Measurements from ENCODE around the gene NPR2. TPM values are rescaled to one million over a fixed set of nuclear protein-coding genes. Genes with fewer than 3 reads are reported as not detected.

The NPR2 gene
- total and polyA plus RNA-seq, 2 of the 13 experiments (the other 11 are each of a cell fraction or from before 2014, with no cell fraction given): 7.4 to 9.4 TPM

GRCh38 chr9:35743452-35743851 is 47.9 kb upstream of the NPR2 start (continued):
- TF ChIP-seq POGK (CRISPR knock-in tag; conservative IDR thresholded peaks at IDR 0.05) (no peak), KLF9 (CRISPR knock-in tag; IDR thresholded peaks at IDR 0.05; ENCODE audit: low read depth) (no peak), MATR3 (CRISPR knock-in tag; IDR thresholded peaks at IDR 0.05) (no peak), ZMYM3 (CRISPR knock-in tag; IDR thresholded peaks at IDR 0.05) (no peak), PITX1 (CRISPR knock-in tag; IDR thresholded peaks at IDR 0.05) (no peak)

- BruUV-seq (replicated peaks): no TSS peak
- Histone ChIP-seq H3K4me3 (replicated peaks in 1 of 3; ENCODE audit: insufficient read depth in 1 of 3, low read depth in 2 of 3, low read length in 3 of 3) (no peak overlapping the region), H4K20me1 (ENCODE audit: insufficient read depth, low read length) (peaks cover 39% of the 10 kb centered on the region), H3K9ac (ENCODE audit: insufficient read depth, low read depth, low read length) (no peak overlapping the region), H3K9me3 (ENCODE audit: low read length) (no peaks in the 10 kb centered on the region), H3K36me3 (replicated peaks in 1 of 2; ENCODE audit: control insufficient read depth in 1 of 2, insufficient read depth in 2 of 2, low read length in 2 of 2) (peaks cover 31 to 56% of the 10 kb centered on the region in 2 experiments), H3K79me2 (ENCODE audit: insufficient read depth, low read length) (peaks cover 51% of the 10 kb centered on the region), H3K27ac (ENCODE audit: extremely low read length, insufficient read depth, low read length) (no peak overlapping the region), H3K27me3 (ENCODE audit: control insufficient read depth in 1 of 2, insufficient read depth in 2 of 2, low read length in 2 of 2) (no peaks in the 10 kb centered on the region; a peak in 2 of 5 replicates), H3K4me1 (ENCODE audit: insufficient read depth, low read length) (peaks cover 32% of the 10 kb centered on the region), H2AFZ (ENCODE audit: low read length) (no peak overlapping the region), H3K4me2 (ENCODE audit: low read depth, low read length) (no peak overlapping the region)
- POLR2A ChIA-PET: interaction anchor here (1.3 kb wide), 1 partner anchor 12 kb away, joined by 7 read pairs; the partner anchor contains the start of genes CREB3 and TLN1
- no peak for DNase-seq (ENCODE audit: low spot score)
- no peak for ATAC-seq
- 94% methylated on average over 8 of the region's 8 CpGs for WGBS (ENCODE audit: low lambda C conversion rate)
- CTCF ChIA-PET (ENCODE audit: low intra/inter-chr PET ratio, low total read pairs): no interaction called here
- intact Hi-C loops (cut with micrococcal nuclease; ENCODE audit: unreplicated experiment) (no loop called here), in situ Hi-C loops (cut with HindIII; ENCODE audit: extremely low pct_ligation_motif_present, low pct_unique_long_range_greater_than_20kb) (no loop called here)
- no peak for TF ChIP-seq NBN (conservative IDR thresholded peaks at IDR 0.05)
- TF ChIP-seq SNAPC5 (CRISPR knock-in tag; IDR thresholded peaks at IDR 0.05; ENCODE audit: borderline replicate concordance): no peak
- TF ChIP-seq ZSCAN29 (CRISPR knock-in tag; conservative IDR thresholded peaks at IDR 0.05): no peak
- no peak for FAIRE-seq
Observed at GRCh38 chr9:35743880-35744518, 47.4 kb upstream of the NPR2 start.
